Brain microvascular endothelial cell (primary cell): ENCODE data around the gene URAD.

Source experiments
- DNase-seq: peaks from one replicate; pipeline ENCODE4 v3.0.0-alpha.2; 2020
- H3K27ac ChIP-seq: fragments of 250-450 bp; sonication (Bioruptor Pico); 2 replicates; pipeline ENCODE4 v1.5.1; 2020; ENCODE audit warnings: mild to moderate bottlenecking, moderate library complexity
- H3K27me3 ChIP-seq: fragments of 250-450 bp; sonication (Bioruptor Pico); replicated peaks from 2 replicates; pipeline ENCODE4 v1.5.1; 2020; ENCODE audit warnings: mild to moderate bottlenecking
- H3K36me3 ChIP-seq: fragments of 250-450 bp; sonication (Bioruptor Pico); replicated peaks from 2 replicates; pipeline ENCODE4 v1.5.1; 2020; ENCODE audit warnings: mild to moderate bottlenecking
- H3K4me3 ChIP-seq: 2 replicates; pipeline ENCODE4 v1.5.1; 2011; ENCODE audit warnings: low read depth, mild to moderate bottlenecking, control low read depth, low read length, moderate library complexity
- in situ Hi-C: cut with HindIII; loops from 2 replicates; pipeline ENCODE4 v1.10.0; 2017; ENCODE audit warnings: low sequenced_read_pairs, low pct_ligation_motif_present
- TF ChIP-seq, protein P1 (sequence below): IDR thresholded peaks from 2 replicates; pipeline ENCODE4 v1.5.1; 2011; ENCODE audit warnings: low read depth, mild to moderate bottlenecking, moderate library complexity, low read length, control low read depth, inconsistent platforms; ENCODE audit errors: missing control alignments

URAD gene

DNA sequence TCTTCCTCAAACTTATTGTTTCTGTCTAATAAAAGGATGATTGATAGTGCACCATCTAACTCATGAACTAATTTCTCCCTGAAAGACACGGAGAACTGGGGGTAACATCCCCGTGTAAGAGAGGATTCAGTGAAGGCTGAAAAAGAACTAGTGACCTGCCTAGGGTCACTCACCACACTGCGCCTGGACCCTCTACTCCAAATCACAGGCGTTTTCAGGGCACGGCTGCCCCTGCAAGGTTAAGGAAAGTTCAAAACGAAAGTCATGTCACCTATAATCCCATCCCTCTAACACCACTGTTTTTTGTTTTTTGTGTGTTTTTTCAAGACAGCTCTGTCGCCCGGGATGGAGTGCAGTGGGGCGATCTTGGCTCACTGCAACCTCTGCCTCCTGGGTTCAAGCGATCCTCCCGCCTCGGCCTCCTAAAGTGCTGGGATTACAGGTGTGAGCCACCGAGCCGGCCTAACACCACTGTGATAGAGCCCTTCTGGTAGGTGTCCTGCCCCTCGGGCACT, 8.7 kb downstream of the URAD start:
- in situ Hi-C loops, result no loop called here
- Histone ChIP-seq H3K4me3 (no peak overlapping the region), H3K36me3 (no peaks in the 10 kb centered on the region), H3K27ac (no peak overlapping the region), H3K27me3 (peaks cover 82% of the 10 kb centered on the region)
- DNase-seq, result no peak
- TF ChIP-seq, protein P1, sequence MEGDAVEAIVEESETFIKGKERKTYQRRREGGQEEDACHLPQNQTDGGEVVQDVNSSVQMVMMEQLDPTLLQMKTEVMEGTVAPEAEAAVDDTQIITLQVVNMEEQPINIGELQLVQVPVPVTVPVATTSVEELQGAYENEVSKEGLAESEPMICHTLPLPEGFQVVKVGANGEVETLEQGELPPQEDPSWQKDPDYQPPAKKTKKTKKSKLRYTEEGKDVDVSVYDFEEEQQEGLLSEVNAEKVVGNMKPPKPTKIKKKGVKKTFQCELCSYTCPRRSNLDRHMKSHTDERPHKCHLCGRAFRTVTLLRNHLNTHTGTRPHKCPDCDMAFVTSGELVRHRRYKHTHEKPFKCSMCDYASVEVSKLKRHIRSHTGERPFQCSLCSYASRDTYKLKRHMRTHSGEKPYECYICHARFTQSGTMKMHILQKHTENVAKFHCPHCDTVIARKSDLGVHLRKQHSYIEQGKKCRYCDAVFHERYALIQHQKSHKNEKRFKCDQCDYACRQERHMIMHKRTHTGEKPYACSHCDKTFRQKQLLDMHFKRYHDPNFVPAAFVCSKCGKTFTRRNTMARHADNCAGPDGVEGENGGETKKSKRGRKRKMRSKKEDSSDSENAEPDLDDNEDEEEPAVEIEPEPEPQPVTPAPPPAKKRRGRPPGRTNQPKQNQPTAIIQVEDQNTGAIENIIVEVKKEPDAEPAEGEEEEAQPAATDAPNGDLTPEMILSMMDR, result no peak

DNA sequence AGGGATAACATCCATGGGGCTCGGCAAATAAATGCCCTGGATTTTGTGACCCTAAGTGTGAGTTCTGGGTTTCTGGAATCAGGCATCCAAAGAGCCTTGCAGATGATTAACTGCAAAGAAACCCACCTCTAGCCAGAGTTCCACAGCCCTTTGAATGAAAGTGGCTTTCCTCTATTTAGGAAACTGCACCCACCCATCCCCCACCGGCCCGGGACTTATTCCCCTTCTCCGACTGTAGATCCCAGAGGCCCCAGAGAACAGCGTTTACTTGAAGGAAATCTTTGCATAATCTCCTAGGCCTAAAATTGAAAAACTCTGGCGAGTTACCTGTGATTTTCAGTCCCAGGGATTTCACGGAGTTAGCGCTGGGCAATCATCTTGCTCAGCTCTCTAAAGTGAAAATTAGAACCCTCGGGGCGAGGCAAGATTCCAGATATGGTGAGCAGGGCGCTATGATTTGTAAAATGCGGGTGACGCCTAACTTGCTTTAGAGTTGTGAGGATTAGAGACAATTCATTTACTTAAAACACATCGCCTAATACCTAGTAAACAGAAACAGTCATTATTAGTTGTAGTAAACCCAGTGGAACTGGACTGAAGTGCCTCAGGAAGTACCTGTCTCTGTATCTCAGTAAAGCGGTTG, 9.4 kb downstream of the URAD start:
- Histone ChIP-seq H3K27me3 (peaks cover 89% of the 10 kb centered on the region), H3K27ac (no peak overlapping the region), H3K36me3 (no peaks in the 10 kb centered on the region), H3K4me3 (no peak overlapping the region)
- in situ Hi-C loops, result no loop called here
- DNase-seq, result no peak
- TF ChIP-seq, protein P1, result no peak

DNA sequence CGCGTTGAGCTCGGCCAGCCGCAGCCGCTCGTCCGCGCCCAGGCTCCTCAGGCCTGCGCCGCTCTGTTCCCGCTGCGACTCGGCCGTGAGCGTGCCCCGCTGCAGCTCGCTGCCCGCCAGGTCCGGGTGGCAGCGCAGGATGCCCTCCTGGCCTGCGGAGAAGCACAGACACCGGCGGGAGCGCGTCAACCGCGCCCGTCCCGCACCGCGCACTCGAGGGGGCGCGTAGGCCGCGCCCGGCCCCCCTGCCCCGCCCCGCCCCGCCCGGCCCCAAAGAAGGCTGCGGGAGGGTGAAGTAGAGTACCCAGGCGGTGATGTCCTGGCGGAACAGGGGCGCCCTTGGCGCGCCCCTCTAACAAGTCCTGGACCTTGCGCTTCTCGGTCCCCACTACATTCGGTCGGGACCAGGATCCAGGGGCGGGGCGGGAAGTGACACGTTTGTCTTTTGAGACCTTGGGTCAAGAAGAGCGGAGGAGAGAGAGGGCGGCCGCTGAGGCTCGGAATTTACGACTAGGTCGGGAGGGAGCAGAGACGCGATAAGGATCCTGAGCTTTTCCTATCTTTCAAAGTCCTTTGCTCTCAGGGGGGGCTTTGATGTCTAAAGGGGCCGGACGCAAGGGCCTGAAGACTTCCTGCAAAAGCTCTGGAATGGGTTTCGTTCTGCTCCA, 10.1 kb downstream of the URAD start:
- in situ Hi-C loops, result no loop called here
- DNase-seq, result no peak
- no peak overlapping the region for H3K27ac ChIP-seq
- H3K27me3 ChIP-seq, result peaks cover 96% of the 10 kb centered on the region
- TF ChIP-seq, protein P1, result no peak
- no peaks in the 10 kb centered on the region for H3K36me3 ChIP-seq
- no peak overlapping the region for H3K4me3 ChIP-seq

DNA sequence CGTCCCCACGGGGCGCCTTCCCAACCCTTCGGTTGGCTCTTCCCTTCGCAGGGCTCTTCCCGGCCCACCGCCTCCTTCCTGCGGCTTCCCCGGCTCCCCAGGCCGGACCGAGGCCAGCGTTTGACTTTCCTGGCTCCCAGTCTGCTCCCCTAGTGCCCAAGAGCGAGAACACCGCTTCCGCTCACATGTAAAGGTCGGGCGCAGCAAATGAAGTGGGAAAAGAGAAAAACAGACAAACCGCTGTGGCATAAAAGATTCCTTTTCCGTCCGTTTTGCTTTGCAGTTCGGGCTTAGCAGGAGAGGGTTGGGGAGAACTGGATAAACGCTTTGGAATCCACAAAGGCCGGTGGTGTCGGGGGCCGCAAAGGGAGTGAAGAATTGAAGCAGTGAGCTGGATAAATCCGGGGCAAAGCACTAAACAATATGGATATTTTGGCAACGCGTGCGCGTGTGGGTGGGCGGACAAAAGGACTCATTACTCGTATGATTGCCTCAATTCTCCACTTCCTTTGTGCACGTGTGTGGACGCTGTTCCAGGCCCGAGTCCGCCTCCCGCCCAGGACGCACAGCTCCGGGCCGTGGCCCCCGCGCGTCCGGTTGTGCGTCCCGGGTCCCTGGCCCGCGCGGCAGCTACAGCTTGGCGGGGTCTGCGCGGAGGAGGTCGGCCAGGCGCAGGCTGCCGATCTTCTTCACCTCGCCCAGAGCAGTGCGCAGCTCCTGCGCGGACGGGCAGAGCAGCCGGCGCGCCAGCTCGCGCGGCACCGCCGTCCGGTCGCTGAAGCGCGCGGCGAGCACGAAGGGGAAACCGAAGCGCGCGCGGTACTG, 10.8 kb downstream of the URAD start:
- no peaks in the 10 kb centered on the region for H3K36me3 ChIP-seq
- H3K4me3 ChIP-seq, result no peak overlapping the region
- peaks cover 96% of the 10 kb centered on the region for H3K27me3 ChIP-seq
- TF ChIP-seq, protein P1, result no peak
- no peak overlapping the region for H3K27ac ChIP-seq
- DNase-seq, result no peak
- in situ Hi-C loops, result no loop called here

DNA sequence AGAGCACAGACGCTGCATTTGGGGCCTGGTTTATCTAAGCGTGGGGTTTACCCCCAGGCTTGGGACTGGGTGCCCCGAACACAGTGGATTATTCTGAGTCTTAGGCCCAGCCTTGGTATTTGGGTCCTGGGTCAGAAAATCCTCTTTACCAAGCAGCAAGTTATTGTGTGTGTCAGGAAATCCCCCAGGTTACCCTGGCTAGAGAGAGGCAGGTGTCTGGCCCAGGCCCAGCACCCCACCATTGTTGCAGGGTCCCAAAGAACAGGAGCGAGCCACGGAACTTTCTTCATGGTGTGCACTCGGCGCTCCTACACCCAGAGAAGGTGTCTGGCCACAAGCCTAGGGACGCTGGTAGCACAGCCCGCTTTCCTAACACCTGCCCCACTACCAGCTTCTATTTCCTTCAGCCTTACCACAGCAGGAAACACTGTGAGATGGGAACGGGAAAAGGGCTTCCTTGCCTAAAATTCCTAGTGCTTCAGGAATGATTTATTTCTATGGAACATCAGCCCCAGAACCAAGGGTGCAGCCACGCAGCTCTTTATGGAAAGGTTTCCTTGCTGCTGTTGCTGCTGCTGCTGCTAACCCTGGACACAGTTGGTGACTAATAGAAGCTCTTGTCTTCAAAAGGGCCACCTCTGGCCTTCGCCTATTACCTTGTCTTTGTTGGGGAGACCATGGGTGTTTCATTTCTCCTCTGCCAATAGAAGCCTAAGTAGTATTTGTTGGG, 12.0 kb downstream of the URAD start:
- Histone ChIP-seq H3K27ac (no peak overlapping the region), H3K27me3 (peaks cover 96% of the 10 kb centered on the region), H3K4me3 (no peak overlapping the region), H3K36me3 (no peaks in the 10 kb centered on the region)
- TF ChIP-seq, protein P1, result no peak
- DNase-seq, result no peak
- in situ Hi-C loops, result no loop called here
